Neural cell (in vitro differentiated cells): Measurements from ENCODE around the gene PSMB4. TPM values are rescaled to one million over a fixed set of nuclear protein-coding genes. Genes with fewer than 3 reads are reported as not detected.

Experiments used
- H2AFZ ChIP-seq: fragments of 200-600, 300-800 bp; sonication (generic), shearing (Covaris generic); 2 replicates; pipeline ENCODE4 v1.6.0; 2014; ENCODE audit warnings: low read depth, mild to moderate bottlenecking, antibody characterized with exemption, low read length, moderate library complexity
- H3F3A ChIP-seq: fragments of 200-600 bp; shearing (Covaris generic); 2 replicates; pipeline ENCODE4 v1.6.1; 2016; ENCODE audit warnings: mild to moderate bottlenecking, moderate library complexity, mixed read lengths, antibody characterized with exemption, low read length; ENCODE audit not compliant: insufficient read depth, poor library complexity, severe bottlenecking
- H3K27ac ChIP-seq: fragments of 200-600, 300-800 bp; sonication (generic), shearing (Covaris generic); 2 replicates; pipeline ENCODE4 v1.5.1; 2014; ENCODE audit warnings: mild to moderate bottlenecking, low read length, moderate library complexity
- H3K27me3 ChIP-seq: fragments of 300-800, 200-600 bp; sonication (generic), shearing (Covaris generic); 2 replicates; pipeline ENCODE4 v1.6.0; 2014; ENCODE audit warnings: mild to moderate bottlenecking, low read depth, low read length, moderate library complexity; ENCODE audit not compliant: insufficient read depth
- H3K36me3 ChIP-seq: fragments of 300-800, 200-600 bp; sonication (generic), shearing (Covaris generic); 2 replicates; pipeline ENCODE4 v1.5.1; 2014; ENCODE audit warnings: mild to moderate bottlenecking, antibody characterized with exemption, low read length, moderate library complexity; ENCODE audit not compliant: insufficient read depth
- H3K4me2 ChIP-seq: fragments of 300-800, 200-600 bp; sonication (generic), shearing (Covaris generic); 2 replicates; pipeline ENCODE4 v1.6.0; 2014; ENCODE audit warnings: mild to moderate bottlenecking, low read length
- H3K4me3 ChIP-seq: fragments of 300-800, 200-600 bp; sonication (generic), shearing (Covaris generic); 2 replicates; pipeline ENCODE4 v1.5.1; 2014; ENCODE audit warnings: mild to moderate bottlenecking, low read length, moderate library complexity
- H3K79me2 ChIP-seq: fragments of 200-600 bp; shearing (Covaris generic); replicated peaks from 2 replicates; pipeline ENCODE4 v1.6.0; 2014; ENCODE audit warnings: mild to moderate bottlenecking, low read length, moderate library complexity; ENCODE audit not compliant: insufficient read depth
- H3K9ac ChIP-seq: fragments of 300-800, 200-600 bp; sonication (generic), shearing (Covaris generic); 2 replicates; pipeline ENCODE4 v1.6.1; 2016; ENCODE audit warnings: mild to moderate bottlenecking, low read length, mixed read lengths
- H3K9me2 ChIP-seq: fragments of 200-600 bp; shearing (Covaris generic); 2 replicates; pipeline ENCODE4 v1.6.1; 2016; ENCODE audit warnings: mild to moderate bottlenecking, low read length, mixed read lengths; ENCODE audit not compliant: insufficient read depth
- H3K9me3 ChIP-seq: fragments of 200-600, 300-800 bp; sonication (generic), shearing (Covaris generic); 2 replicates; pipeline ENCODE4 v1.6.1; 2016; ENCODE audit warnings: mild to moderate bottlenecking, mixed run types, low read length, moderate library complexity, mixed read lengths
- H4K20me1 ChIP-seq: fragments of 200-600 bp; shearing (Covaris generic); 2 replicates; pipeline ENCODE4 v1.6.1; 2016; ENCODE audit warnings: mild to moderate bottlenecking, mixed run types; ENCODE audit not compliant: insufficient read depth
- CTCF ChIP-seq: fragments of 450-650 bp; IDR thresholded peaks from 2 replicates; pipeline ENCODE4 v1.5.1; 2014; ENCODE audit warnings: antibody characterized with exemption, mild to moderate bottlenecking, moderate library complexity; ENCODE audit not compliant: poor library complexity, severe bottlenecking
- EP300 ChIP-seq: fragments of 450-650 bp; conservative IDR thresholded peaks from 2 replicates; pipeline ENCODE4 v1.6.1; 2014; ENCODE audit warnings: antibody characterized with exemption, mild to moderate bottlenecking, moderate library complexity; ENCODE audit not compliant: poor library complexity, severe bottlenecking
- EZH2 ChIP-seq: fragments of 200-600, 300-800 bp; shearing (Covaris generic), sonication (generic); IDR thresholded peaks from 2 replicates; pipeline ENCODE4 v1.6.1; 2014; ENCODE audit warnings: antibody characterized with exemption, low read length, borderline replicate concordance, mild to moderate bottlenecking; ENCODE audit not compliant: insufficient read depth, poor library complexity, severe bottlenecking
- POLR2AphosphoS5 ChIP-seq: IDR thresholded peaks from 2 replicates; pipeline ENCODE4 v1.6.1; 2012
- RAD21 ChIP-seq: fragments of 450-650 bp; conservative IDR thresholded peaks from 2 replicates; pipeline ENCODE4 v1.6.1; 2014; ENCODE audit warnings: antibody characterized with exemption, mild to moderate bottlenecking, moderate library complexity
- REST ChIP-seq: IDR thresholded peaks from 2 replicates; pipeline ENCODE4 v1.6.1; 2012; ENCODE audit warnings: borderline replicate concordance
- SMC3 ChIP-seq: fragments of 450-650 bp; conservative IDR thresholded peaks from 2 replicates; pipeline ENCODE4 v1.6.1; 2014; ENCODE audit warnings: antibody characterized with exemption, mild to moderate bottlenecking, moderate library complexity; ENCODE audit not compliant: poor library complexity
- polyA plus RNA-seq: library from polyadenylated mRNA; depleted of rRNA; stranded (reverse); fragments of >200 nt; gene quantifications from 2 replicates; pipeline ENCODE4 v1.2.3, GENCODE V29; 2014

PSMB4 gene
- polyA plus RNA-seq, 1 donor from 2014 or later, result 695 TPM

- no peak overlapping the region for H3K4me3 ChIP-seq
- no peak overlapping the region for H3K4me2 ChIP-seq
- peaks cover 5% of the 10 kb centered on the region for H4K20me1 ChIP-seq
- no peak overlapping the region for H3K27ac ChIP-seq
- no peaks in the 10 kb centered on the region for H3K9me3 ChIP-seq
- H2AFZ ChIP-seq, result no peak overlapping the region
- no peaks in the 10 kb centered on the region for H3K36me3 ChIP-seq
- H3K9ac ChIP-seq, result no peak overlapping the region
- H3K79me2 ChIP-seq, result peaks cover 99% of the 10 kb centered on the region
- TF ChIP-seq CTCF (peak; percentile 68), RAD21 (peak; percentile 60), EZH2 (no peak)
- no peaks in the 10 kb centered on the region for H3K9me2 ChIP-seq
- H3F3A ChIP-seq, result no peaks in the 10 kb centered on the region
- no peaks in the 10 kb centered on the region for H3K27me3 ChIP-seq
These were observed 44.7 kb downstream of the PSMB4 start for GRCh38 chr1:151443846-151444782.

- no peaks in the 10 kb centered on the region for H4K20me1 ChIP-seq
- no peaks in the 10 kb centered on the region for H3K27me3 ChIP-seq
- H3K4me2 ChIP-seq, result no peak overlapping the region
These were observed 45.4 kb downstream of the PSMB4 start for GRCh38 chr1:151444783-151445177.

GRCh38 chr1:151447696-151448095, 48.3 kb downstream of the PSMB4 start:
- Histone ChIP-seq H3K9me3 (no peaks in the 10 kb centered on the region), H4K20me1 (no peaks in the 10 kb centered on the region), H3K36me3 (no peaks in the 10 kb centered on the region), H3F3A (no peaks in the 10 kb centered on the region), H3K9ac (no peak overlapping the region), H3K9me2 (no peaks in the 10 kb centered on the region), H2AFZ (no peak overlapping the region), H3K27ac (no peak overlapping the region), H3K27me3 (no peaks in the 10 kb centered on the region), H3K4me3 (no peak overlapping the region), H3K4me2 (no peak overlapping the region), H3K79me2 (peaks cover 89% of the 10 kb centered on the region)
- TF ChIP-seq SMC3 (no peak), RAD21 (no peak), POLR2AphosphoS5 (no peak), REST (no peak), CTCF (no peak), EP300 (no peak)

More at GRCh38 chr1:151444783-151445177, 45.4 kb downstream of the PSMB4 start:
- Histone ChIP-seq H3K9ac (no peak overlapping the region), H2AFZ (no peak overlapping the region), H3K27ac (no peak overlapping the region), H3F3A (no peaks in the 10 kb centered on the region), H3K79me2 (peaks cover 99% of the 10 kb centered on the region), H3K9me2 (no peaks in the 10 kb centered on the region), H3K9me3 (no peaks in the 10 kb centered on the region), H3K4me3 (no peak overlapping the region), H3K36me3 (no peaks in the 10 kb centered on the region)
- TF ChIP-seq RAD21 (no peak), CTCF (no peak)
